HUDEP-2 (cell line): Measurements from ENCODE around the gene CCDC68.

Experiments used
- DNase-seq, 76 experiments: peaks; one replicate each; lab custom pipeline; 2025; ENCODE audit not compliant: unreplicated experiment in 76 of 76; lab: John Stamatoyannopoulos, UW

The CCDC68 gene

DNA sequence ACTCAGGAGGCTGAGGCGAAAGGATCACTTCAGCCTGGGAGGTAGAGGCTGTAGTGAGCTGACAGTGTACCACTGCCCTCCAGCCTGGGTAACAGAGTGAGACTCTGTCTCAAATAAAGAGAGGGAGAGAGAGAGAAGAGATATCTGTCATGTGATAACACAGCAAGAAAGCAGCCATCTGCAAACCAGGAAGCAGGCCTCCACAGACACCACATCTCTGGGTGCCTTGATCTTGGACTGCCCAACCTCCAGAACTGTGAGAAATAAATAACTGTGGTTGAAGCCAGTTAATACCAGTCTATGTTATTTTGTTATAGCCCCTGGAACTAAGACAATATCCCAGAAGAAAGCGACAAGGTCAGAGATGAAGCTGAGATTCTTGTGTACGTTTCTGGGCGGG is 2.6 kb upstream of the CCDC68 start:
- no peak for DNase-seq

GRCh38 chr18:54961016-54961423 is 1.8 kb upstream of the CCDC68 start:
- no peak for DNase-seq

DNA sequence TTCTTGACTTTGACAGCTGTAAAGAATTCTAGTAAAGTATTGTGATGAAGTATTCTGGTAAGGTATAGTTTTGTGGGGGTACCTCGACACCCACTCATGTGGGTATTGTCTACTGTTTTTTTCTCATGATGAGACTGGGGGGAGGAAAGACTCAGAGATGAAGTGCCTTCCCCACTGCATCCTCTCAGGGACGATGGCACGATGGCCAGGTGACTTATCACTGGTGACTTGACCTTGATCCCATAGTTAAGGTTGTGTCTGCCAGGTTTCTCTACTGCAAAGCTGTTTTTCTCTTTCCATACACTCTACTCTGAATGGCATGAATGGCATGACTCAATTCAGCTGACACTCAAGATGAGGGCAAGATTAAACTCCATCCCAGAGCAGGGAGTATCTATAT is 936 bp upstream of the CCDC68 start:
- DNase-seq = no peak

DNA sequence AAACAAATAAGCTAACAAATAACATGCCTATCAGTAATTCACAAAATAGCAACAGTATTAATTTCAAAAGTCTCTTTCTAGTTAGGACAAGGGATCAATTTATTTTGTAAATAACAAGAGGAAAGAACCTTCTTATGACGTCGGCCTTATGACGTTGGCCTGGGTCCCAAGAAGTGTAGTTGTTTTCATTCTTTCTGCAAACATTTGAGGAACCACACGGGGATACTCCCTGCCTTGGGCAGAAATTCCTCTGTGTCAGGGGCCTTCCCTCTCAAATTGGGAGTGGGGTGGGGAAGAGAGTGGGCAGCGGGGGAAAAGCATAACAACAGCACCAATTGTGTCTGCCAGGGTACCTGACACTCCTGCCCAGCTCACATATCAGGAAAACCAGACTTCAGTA is 1.3 kb downstream of the CCDC68 start:
- no peak for DNase-seq

- no peak for DNase-seq
Measured at GRCh38 chr18:54957296-54957832, 1.9 kb downstream of the CCDC68 start.

DNA sequence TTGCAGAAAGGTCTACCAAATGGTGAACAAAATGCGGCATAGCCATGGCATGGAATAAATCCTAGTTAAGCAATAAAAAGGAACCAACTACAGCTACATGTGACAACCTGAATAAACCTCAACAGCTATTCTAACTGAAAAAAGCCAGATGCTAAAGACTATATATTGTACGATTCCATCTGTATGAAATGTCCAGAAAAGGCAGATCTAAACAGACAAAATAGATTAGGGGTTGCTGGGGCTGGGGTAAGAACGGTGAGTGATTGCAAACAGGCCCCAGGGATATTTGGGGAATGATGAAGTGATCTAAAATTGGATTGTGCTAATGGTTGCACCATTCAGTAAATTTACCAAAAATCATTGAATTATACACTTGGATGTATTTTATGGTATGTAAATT is 2.8 kb downstream of the CCDC68 start:
- DNase-seq = no peak

DNA sequence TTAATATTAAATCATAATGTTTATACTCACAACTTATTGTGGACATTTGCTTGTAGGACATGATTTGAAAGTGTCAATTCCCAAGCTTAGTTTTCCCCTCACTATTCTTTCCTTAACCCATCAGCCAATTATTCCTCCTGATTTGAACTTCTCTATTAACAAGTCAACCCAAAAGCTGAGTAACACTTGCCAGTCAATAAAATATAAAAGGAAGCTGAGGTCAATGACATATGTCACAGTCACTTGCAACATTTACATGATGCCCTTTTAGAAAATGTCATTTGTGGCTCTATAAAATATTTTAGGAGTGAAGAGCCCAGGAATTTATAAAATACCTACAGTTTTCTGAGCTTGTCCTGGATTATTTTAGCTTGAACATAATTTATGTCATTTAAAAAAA is 7.2 kb downstream of the CCDC68 start:
- DNase-seq = no peak

DNA sequence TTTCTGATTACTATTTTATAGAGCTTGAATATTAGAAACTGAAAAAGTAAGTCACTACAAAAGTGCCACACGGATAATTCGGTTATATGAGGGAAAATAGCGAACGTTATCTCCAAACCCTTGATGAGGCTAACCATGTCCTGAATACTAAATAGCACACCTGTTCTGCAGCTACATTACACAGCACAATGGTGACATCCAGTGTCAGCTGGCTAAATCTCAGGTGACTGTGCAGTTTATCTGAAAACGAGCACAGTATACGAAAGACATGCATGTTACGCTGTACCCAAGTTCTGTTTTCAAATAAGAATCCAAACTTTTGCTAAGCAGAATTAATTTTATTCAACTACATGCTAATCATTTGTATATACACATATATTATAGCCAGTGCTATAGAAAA is 9.0 kb downstream of the CCDC68 start:
- DNase-seq = no peak

- peak in 1 of 76 experiments; percentile 7 for DNase-seq
Measured at GRCh38 chr18:54949588-54949987, 9.7 kb downstream of the CCDC68 start.

DNA sequence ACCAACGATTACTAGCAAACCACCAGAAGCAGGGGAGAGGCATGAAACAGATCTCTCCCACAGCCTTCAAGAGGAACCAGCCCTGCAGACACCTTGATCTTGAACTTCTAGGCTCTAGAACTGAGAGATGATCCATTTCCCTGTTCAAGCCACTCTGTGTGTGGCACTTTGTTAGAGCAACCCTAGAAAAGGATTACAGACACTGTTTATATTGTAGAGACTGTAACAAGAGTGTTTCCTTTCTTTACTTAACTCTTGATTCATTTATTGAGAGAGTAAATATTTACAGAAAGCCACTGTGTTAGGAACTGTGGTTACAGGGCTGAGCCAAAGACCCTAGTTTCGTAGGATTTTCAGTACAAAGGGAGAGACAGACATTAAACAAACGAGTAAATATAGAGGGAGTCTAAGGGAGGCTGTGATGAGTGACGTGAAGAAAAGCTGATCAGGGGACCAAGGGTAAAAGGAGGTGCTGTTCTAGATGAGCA is 10.9 kb downstream of the CCDC68 start:
- no peak for DNase-seq

DNA sequence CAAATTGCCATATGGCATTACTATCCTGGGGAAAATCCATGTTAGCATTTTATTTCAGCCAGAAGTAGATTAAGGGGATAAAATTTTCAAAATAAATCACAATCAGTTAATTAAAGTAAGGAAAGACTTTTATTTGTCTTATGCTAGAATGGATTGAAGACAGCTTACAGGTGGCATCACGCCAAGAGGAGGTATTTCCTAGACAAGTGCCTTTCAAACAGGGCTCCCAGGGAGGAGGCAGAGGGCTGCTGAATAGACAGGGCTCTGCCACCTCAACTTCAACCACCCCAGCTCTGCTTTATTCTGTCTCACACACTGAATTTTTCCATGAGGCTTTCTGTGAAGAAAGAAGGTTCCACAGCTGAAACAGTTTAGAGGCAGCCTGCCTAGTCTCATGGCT is 12.2 kb downstream of the CCDC68 start:
- peak in 55 of 76 experiments; percentile 1 to 61 (median 27) for DNase-seq

DNA sequence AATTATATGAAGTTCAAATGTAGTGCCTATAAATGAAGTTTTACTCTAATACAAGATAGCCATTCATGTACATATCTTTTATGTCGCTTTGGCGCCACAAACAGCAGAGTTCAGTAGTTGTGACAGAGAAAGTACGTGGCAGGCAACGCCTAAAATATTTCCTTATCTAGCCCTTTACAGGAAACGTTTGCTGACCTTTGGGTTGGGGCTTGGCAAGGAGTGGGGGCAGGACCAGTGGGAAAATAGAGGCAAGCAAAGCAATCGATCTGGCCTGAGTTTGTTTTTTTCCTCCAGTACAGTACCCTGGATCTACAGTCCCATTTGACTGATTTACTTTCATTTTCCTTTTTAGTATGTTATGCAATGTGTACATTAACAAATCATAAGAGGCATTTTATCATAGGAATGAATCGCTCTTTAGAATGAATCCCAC is 13.1 kb downstream of the CCDC68 start:
- peak in 75 of 76 experiments; percentile 12 to 93 (median 75) for DNase-seq

GRCh38 chr18:54945576-54946125 is 13.6 kb downstream of the CCDC68 start:
- peak in 8 of 76 experiments; percentile 2 to 56 (median 18) for DNase-seq

DNA sequence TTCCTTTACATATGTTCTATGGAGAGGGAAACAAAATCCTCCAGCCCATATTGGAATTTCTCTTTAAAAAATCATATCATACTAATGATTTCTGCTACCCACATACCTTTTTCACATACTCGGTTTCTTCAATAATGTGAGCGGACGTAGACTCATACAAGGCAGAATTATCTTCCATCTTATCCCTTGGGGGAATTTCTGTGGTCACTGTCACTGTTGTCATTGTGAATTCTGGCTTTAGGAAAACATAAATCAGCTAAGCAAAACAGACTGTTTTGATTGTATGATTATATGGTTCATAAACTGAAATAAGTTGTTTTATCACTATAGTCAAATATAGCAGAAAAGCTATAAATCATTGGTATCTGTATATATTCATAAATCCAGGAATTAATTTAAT is 16.7 kb downstream of the CCDC68 start:
- no peak for DNase-seq

DNA sequence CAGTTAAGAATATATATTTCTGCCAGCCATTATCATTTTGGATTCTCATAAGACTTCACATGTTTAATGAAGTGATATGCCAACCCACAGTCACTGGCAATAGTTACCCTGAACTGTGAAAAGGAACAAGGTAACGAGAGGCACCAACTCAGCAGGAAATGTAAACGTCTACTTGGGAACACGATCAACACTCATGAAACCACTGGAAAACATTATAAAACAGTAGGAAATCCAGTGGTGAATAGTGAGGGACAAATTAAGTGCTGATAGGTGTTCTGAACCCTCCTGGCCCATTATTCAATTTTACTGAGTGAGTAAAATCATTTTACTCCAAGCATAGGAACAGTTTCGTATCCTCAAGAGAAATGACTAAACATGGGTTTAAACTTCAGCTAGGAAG is 17.1 kb downstream of the CCDC68 start:
- DNase-seq = no peak

- DNase-seq = no peak
Measured at GRCh38 chr18:54939361-54939917, 19.8 kb downstream of the CCDC68 start.

GRCh38 chr18:54938506-54938905 is 20.8 kb downstream of the CCDC68 start:
- DNase-seq = no peak

- DNase-seq = no peak
Measured at GRCh38 chr18:54932472-54932871, 26.8 kb downstream of the CCDC68 start.

GRCh38 chr18:54931152-54931551 is 28.1 kb downstream of the CCDC68 start:
- no peak for DNase-seq

DNA sequence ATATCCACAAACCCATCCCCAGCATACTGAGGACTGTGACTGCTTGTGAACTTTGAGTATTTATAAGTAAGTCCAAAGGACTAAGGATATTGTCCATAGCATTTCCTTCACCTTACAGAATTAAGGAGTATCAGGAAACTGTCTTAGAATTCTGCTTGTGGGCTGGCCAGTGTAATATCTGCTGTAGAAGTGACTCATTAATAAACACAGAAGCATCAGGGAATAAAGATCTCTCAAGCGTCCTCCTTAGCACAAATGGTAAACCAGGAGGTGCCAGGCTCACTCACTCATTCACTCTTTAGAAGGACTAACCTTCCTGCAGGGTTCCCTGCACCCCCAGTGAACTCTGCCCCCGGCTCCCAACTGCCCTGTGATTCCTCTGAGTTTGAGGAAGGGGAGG is 31.0 kb downstream of the CCDC68 start:
- no peak for DNase-seq

DNA sequence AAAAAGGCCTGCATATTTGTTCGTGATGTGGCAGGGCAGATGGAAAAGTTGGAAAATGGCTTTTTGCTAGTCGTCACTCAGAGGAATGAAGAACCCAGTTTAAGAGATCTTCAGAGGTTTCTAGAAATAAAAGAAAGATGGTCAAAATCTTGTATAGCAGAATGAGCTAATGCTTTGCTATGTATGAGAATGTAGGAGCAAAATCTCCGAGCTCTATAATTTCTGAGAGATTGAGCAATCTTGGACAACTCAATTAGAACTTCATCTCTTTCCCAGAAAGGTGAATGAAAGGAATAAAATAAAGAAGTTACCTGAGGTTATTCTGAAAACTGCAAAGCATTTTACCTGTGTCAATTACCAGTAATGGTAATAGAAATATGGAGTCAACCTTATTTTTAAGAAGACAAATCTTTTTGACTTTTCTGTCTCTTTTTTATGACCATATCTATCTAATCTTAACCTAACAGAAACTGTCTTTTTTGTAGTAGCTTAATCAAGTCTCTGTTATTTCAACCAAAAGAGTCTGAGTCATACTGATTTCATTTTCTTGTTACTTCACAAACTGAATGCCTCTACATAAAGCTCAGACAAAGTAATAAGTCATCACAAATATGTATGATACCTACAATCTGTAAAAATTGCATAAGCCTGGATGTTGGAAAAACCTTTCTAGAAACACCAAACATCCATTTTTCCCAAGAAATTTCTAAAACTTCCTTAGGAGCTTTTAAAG is 32.5 kb downstream of the CCDC68 start:
- DNase-seq = no peak

DNA sequence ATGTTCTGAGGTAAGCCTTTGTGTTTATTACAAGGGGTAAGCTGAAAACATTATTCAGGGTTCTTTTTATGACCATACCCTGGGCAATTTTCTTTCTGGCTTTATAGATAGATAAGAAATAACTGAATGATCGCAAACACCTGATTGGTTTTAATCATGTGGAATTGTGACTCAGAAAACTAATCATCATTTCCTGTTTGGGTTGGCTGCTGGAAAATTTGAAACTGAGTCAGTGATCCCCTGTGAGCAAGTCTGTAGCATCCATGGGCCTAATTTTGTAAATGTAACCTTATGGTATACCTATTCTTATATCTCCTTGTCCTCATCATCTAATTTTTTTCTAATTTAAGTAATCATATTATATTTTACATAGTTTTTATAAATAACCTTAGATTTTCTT is 34.3 kb downstream of the CCDC68 start:
- DNase-seq = no peak
